ENCODE data around the gene EED.

GRCh38 chr11:86277741-86278140 lies 33.2 kb downstream of the EED start:
- TF ChIP-seq, protein P1, sequence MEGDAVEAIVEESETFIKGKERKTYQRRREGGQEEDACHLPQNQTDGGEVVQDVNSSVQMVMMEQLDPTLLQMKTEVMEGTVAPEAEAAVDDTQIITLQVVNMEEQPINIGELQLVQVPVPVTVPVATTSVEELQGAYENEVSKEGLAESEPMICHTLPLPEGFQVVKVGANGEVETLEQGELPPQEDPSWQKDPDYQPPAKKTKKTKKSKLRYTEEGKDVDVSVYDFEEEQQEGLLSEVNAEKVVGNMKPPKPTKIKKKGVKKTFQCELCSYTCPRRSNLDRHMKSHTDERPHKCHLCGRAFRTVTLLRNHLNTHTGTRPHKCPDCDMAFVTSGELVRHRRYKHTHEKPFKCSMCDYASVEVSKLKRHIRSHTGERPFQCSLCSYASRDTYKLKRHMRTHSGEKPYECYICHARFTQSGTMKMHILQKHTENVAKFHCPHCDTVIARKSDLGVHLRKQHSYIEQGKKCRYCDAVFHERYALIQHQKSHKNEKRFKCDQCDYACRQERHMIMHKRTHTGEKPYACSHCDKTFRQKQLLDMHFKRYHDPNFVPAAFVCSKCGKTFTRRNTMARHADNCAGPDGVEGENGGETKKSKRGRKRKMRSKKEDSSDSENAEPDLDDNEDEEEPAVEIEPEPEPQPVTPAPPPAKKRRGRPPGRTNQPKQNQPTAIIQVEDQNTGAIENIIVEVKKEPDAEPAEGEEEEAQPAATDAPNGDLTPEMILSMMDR (IDR thresholded peaks at IDR 0.05; ENCODE audit: poor library complexity, severe bottlenecking): no peak
- TF ChIP-seq EZH2 (IDR thresholded peaks at IDR 0.05; ENCODE audit: borderline replicate concordance, insufficient read depth, low read length, poor library complexity, severe bottlenecking) (no peak), RAD21 (conservative IDR thresholded peaks at IDR 0.05) (no peak), REST (IDR thresholded peaks at IDR 0.05; ENCODE audit: borderline replicate concordance) (no peak), POLR2AphosphoS5 (IDR thresholded peaks at IDR 0.05) (no peak)
